ENCODE data around the gene PATJ.

DNA sequence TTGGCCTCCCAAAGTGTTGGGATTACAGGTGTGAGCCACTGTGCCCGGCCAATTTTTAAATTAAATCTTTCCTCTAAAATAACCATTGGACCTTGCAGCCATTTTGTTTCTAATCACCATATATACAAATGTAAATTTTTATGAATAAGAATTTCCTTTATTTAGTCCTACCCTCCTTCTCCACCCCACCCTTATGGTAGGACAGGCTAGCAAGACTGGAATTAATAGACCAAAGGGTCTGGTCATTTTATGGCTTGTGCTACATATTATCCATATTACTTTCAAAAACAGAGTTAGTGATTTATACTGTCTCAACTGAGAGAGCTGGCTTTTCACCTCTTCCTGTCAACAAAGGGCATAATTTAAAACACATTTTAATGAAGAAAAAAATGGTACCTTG, 478.9 kb downstream of the PATJ start:
- TF ChIP-seq ZNF565 (CRISPR knock-in tag; conservative IDR thresholded peaks at IDR 0.05; ENCODE audit: low read depth): no peak
- TF ChIP-seq, protein P1, sequence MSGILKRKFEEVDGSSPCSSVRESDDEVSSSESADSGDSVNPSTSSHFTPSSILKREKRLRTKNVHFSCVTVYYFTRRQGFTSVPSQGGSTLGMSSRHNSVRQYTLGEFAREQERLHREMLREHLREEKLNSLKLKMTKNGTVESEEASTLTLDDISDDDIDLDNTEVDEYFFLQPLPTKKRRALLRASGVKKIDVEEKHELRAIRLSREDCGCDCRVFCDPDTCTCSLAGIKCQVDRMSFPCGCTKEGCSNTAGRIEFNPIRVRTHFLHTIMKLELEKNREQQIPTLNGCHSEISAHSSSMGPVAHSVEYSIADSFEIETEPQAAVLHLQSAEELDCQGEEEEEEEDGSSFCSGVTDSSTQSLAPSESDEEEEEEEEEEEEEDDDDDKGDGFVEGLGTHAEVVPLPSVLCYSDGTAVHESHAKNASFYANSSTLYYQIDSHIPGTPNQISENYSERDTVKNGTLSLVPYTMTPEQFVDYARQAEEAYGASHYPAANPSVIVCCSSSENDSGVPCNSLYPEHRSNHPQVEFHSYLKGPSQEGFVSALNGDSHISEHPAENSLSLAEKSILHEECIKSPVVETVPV (CRISPR knock-in tag; IDR thresholded peaks at IDR 0.05): no peak
- no peak for TF ChIP-seq BACH2 (CRISPR knock-in tag; IDR thresholded peaks at IDR 0.05; ENCODE audit: borderline replicate concordance)
- TF ChIP-seq PATZ1 (CRISPR knock-in tag; IDR thresholded peaks at IDR 0.05; ENCODE audit: borderline replicate concordance): no peak
